Smooth muscle cell of trachea (primary cell): ENCODE results near the gene POM121. TPM values are rescaled to one million over a fixed set of nuclear protein-coding genes. Genes with fewer than 3 reads are reported as not detected.

Experiments
- total RNA-seq: library from RNA; depleted of rRNA; stranded (reverse); fragments of >200 nt; gene quantifications from 2 replicates; pipeline ENCODE4 v1.2.1, GENCODE V29; 2014

The POM121 gene
- 6.6 and 6.7 TPM in 2 replicates for total RNA-seq

GRCh38 chr7:72924733-72925545 lies at the start of gene POM121:
Gene POM121, plus strand, starts transcription at chr7:72925095. Its CDS starts 27 bp downstream, at chr7:72925122.

GRCh38 chr7:72968980-72969516 lies 44.2 kb downstream of the POM121 start, which contains the start of gene TRIM74:
Gene TRIM74, minus strand, starts transcription at chr7:72969466. Its CDS starts 3,309 bp downstream, at chr7:72966157.

Other genes starting within 250 kb of the POM121 start
- 5.2 and 5.8 TPM in 2 replicates for gene TYW1B, start 96.9 kb upstream of the POM121 start, total RNA-seq
- gene TRIM74, start 44.4 kb downstream of the POM121 start, total RNA-seq: not detected in 2 replicates
- 0.17 TPM in 1 of 2 replicates, not detected in the other for gene SPDYE8, start 104.7 kb downstream of the POM121 start, total RNA-seq
- under 0.01 TPM in 1 of 2 replicates, not detected in the other for gene SPDYE11, start 132.8 kb downstream of the POM121 start, total RNA-seq
- gene SPDYE9, start 160.9 kb downstream of the POM121 start, total RNA-seq: under 0.01 TPM in 1 of 2 replicates, not detected in the other